AG04450 (cell line): ENCODE results near the gene PHOSPHO2. TPM values are rescaled to one million over a fixed set of nuclear protein-coding genes. Genes with fewer than 3 reads are reported as not detected.

Experiments used
- CTCF ChIA-PET: fragments of 300-600, 350-600 bp; formaldehyde crosslinking; extraction: SDS; loops from one replicate; lab custom pipeline; 2022; ENCODE audit warnings: antibody characterized with exemption, inconsistent platforms; lab: Charles Lee
- POLR2A ChIA-PET: fragments of 350-600 bp; formaldehyde crosslinking; extraction: SDS; loops from one replicate; lab custom pipeline; 2021; ENCODE audit warnings: antibody characterized with exemption, inconsistent platforms; lab: Yijun Ruan, JAX
- DNase-seq: peaks from one replicate; pipeline ENCODE4 v3.0.0-alpha.2; 2011; ENCODE audit warnings: low read depth, low spot score
- H3K27ac ChIP-seq: one replicate; pipeline ENCODE4 v1.5.1; 2012; ENCODE audit warnings: low read depth, low read length, control low read depth
- H3K27me3 ChIP-seq: one replicate; pipeline ENCODE4 v1.6.0; 2012; ENCODE audit warnings: low read length; ENCODE audit not compliant: control insufficient read depth, insufficient read depth
- H3K4me3 ChIP-seq: 2 replicates; pipeline ENCODE4 v1.5.1; 2011; ENCODE audit warnings: mild to moderate bottlenecking, low read depth, low read length, control low read depth
- H3K9me3 ChIP-seq: 2 replicates; pipeline ENCODE4 v1.5.1; 2012; ENCODE audit warnings: low read length; ENCODE audit not compliant: control insufficient read depth, insufficient read depth
- polyA plus RNA-seq: library from polyadenylated mRNA; depleted of rRNA; stranded (reverse); fragments of >200 nt; gene quantifications from 2 replicates; pipeline ENCODE4 v1.2.3, GENCODE V29; 2011
- TF ChIP-seq, protein P1 (sequence below): IDR thresholded peaks from 2 replicates; pipeline ENCODE4 v1.5.1; 2011; ENCODE audit warnings: low read depth, low read length, control low read depth, inconsistent platforms

PHOSPHO2 gene
- polyA plus RNA-seq, 1 experiment: 1.9 TPM

GRCh38 chr2:169709981-169710380 lies 15.7 kb downstream of the PHOSPHO2 start:
- POLR2A ChIA-PET: no interaction called here
- Histone ChIP-seq H3K4me3 (no peak overlapping the region), H3K27me3 (no peaks in the 10 kb centered on the region), H3K27ac (no peak overlapping the region), H3K9me3 (no peaks in the 10 kb centered on the region)
- TF ChIP-seq, protein P1, sequence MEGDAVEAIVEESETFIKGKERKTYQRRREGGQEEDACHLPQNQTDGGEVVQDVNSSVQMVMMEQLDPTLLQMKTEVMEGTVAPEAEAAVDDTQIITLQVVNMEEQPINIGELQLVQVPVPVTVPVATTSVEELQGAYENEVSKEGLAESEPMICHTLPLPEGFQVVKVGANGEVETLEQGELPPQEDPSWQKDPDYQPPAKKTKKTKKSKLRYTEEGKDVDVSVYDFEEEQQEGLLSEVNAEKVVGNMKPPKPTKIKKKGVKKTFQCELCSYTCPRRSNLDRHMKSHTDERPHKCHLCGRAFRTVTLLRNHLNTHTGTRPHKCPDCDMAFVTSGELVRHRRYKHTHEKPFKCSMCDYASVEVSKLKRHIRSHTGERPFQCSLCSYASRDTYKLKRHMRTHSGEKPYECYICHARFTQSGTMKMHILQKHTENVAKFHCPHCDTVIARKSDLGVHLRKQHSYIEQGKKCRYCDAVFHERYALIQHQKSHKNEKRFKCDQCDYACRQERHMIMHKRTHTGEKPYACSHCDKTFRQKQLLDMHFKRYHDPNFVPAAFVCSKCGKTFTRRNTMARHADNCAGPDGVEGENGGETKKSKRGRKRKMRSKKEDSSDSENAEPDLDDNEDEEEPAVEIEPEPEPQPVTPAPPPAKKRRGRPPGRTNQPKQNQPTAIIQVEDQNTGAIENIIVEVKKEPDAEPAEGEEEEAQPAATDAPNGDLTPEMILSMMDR: no peak
- CTCF ChIA-PET: no interaction called here
- no peak for DNase-seq

DNA sequence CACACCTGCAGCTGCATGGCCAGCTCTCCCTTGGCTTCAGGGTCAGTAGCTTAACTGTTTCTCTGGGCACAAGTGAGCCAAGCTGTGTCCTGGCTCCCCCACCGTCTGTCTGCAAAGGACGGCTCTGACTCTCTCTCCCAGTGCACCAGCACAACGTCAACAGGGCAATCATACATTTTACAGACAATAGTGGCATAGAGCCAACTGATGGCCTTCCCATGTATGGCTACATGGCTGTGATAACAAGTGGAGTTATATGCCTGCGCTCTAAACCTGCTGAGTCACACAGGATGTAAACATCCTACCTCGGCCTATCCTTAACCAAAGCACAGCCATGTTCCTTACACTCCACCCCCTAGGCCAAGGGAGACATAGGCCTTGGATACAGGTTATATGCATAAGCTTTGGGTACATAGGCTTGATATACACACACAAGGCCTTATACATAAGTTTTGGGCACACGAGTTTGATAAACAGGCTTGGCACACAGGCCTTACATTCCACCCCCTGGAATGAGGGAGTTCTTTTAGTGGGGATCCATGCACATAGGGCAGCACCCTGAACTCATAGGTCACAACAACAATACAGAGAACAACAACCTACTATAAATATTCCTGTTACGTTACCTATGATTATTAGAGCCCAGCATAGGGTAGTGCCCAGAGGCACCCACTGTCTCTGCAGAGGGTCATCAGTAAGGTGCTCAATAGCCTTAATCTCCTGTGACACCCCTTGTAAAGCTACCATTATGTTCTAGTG lies 17.7 kb downstream of the PHOSPHO2 start:
- TF ChIP-seq, protein P1: no peak
- no peak for DNase-seq
- Histone ChIP-seq H3K27ac (peak overlapping the region; percentile 21), H3K27me3 (no peaks in the 10 kb centered on the region), H3K9me3 (no peaks in the 10 kb centered on the region), H3K4me3 (no peak overlapping the region)
- ChIA-PET POLR2A (no interaction called here), CTCF (no interaction called here)

- H3K27me3 ChIP-seq: no peaks in the 10 kb centered on the region
- H3K4me3 ChIP-seq: no peak overlapping the region
- ChIA-PET POLR2A (no interaction called here), CTCF (no interaction called here)
- no peaks in the 10 kb centered on the region for H3K9me3 ChIP-seq
- H3K27ac ChIP-seq: no peak overlapping the region
- no peak for DNase-seq
- TF ChIP-seq, protein P1: no peak
Measured at GRCh38 chr2:169712791-169713227, 18.5 kb downstream of the PHOSPHO2 start.

- CTCF ChIA-PET: no interaction called here
Measured at GRCh38 chr2:169713331-169713730, 19.1 kb downstream of the PHOSPHO2 start.

DNA sequence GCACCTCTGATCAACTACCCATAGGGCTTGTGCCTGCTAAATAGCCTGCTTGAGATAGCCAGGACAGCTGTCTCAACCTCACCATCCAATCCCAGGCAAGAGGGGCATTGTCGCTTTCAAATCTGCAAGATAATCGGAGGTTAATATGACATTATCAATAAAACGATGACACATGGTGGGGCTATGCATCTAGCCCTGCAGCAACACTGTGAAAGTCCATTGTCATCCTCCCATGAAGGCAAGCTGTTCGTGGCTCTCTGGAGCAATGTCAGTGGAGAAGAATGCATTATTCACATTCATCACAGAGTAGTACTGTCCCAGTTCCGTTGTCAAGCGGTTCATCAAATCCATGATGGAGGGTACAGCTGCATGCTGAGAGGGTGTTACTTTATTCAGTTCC lies 20.4 kb downstream of the PHOSPHO2 start:
- no peak overlapping the region for H3K4me3 ChIP-seq
- no peaks in the 10 kb centered on the region for H3K27me3 ChIP-seq
- TF ChIP-seq, protein P1: no peak
- ChIA-PET POLR2A (interaction anchor here (1.6 to 2.5 kb wide), 2 partner anchors 9 to 112 kb away, joined by 3 to 17 read pairs; partner anchors contain the start of gene UBR3), CTCF (no interaction called here)
- DNase-seq: no peak
- H3K27ac ChIP-seq: no peak overlapping the region
- H3K9me3 ChIP-seq: no peaks in the 10 kb centered on the region

More at GRCh38 chr2:169713331-169713730, 19.1 kb downstream of the PHOSPHO2 start:
- Histone ChIP-seq H3K27ac (no peak overlapping the region), H3K27me3 (no peaks in the 10 kb centered on the region), H3K4me3 (no peak overlapping the region), H3K9me3 (no peaks in the 10 kb centered on the region)
- no peak for DNase-seq
- TF ChIP-seq, protein P1: no peak
- POLR2A ChIA-PET: no interaction called here
